HG03103 (cell line): ENCODE data around the gene PTGFRN.

Experiments used
- ATAC-seq: cut with Tn5 transposase; IDR thresholded peaks from one replicate; pipeline ENCODE4 v1.9.1; 2021; ENCODE audit warnings: low read depth; ENCODE audit not compliant: unreplicated experiment

The PTGFRN gene

DNA sequence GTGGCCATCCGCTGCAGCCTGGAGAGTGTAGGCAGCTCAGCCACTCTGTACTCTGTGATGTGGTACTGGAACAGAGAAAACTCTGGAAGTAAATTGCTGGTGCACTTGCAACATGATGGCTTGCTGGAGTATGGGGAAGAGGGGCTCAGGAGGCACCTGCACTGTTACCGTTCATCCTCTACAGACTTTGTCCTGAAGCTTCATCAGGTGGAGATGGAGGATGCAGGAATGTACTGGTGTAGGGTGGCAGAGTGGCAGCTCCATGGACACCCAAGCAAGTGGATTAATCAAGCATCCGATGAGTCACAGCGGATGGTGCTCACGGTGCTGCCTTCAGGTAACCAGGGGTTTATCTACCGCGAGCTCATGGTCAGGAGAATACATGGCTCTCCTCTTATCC lies 115.9 kb downstream of the PTGFRN start:
- ATAC-seq: no peak

DNA sequence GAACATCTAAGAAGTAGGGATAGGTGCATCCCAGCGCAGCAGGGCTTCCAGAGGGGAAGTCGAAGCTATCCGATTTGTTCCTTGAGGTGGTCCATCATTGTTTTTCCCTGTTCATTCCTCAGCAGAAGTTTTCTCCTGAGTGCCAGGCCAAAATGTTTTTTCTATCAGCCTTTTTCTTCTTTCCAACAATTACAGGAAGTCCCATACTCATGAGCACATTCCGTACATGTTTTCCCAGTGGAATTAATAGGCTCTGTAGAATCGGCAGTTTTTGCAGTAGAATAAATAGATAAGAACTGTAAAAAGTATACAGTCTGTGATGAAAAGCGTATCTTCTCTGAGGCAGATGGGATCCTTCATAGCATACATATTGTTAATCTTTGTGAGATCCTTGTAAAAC lies 116.6 kb downstream of the PTGFRN start:
- ATAC-seq: no peak

DNA sequence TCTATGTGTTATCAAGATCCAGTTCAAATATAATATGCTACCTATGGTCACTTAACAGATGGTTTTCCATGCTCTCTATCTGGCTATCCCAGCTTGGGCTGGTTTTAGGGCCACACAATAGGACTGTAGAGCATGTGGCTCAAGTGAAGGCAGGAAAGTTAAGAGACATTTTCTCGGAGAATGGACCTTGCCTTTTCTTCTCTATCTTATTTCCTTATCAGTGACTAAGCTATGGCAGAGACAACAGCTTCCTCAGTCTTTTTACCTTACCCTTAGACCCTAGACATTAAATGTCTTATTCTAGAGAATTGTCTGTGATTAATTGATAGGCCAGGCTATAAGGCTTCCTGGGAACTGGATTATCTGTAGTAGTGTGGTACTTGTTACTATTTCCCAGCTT lies 120.0 kb downstream of the PTGFRN start:
- no peak for ATAC-seq

DNA sequence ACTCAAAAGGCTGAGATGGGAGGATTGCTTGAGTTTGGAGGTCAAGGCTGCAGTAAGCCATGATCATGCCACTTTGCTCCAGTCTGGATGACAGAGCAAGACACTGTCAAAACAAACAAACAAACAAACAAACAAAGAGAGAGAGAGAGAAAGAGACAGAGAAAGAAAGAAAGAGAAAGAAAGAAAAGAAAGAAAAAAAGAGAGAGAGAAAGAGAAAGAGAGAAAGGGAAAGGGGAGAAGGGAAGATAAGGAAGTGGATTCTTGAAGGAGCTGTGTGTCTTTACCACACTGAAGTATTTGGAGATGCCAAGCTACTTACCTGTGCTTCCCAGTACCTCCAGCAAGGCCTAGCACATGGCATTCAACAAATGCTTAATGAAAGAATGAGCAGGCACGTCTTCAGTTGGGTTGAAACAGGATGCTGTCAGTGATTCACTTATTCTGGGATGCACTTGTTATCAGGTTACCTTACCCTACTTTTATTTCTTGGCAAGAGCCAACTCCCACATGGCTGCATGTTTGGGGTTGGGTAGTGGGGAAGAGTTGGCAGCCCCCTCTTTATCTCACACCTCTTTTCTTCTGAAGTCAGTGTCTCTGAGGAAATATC lies 120.7 kb downstream of the PTGFRN start:
- ATAC-seq: no peak

DNA sequence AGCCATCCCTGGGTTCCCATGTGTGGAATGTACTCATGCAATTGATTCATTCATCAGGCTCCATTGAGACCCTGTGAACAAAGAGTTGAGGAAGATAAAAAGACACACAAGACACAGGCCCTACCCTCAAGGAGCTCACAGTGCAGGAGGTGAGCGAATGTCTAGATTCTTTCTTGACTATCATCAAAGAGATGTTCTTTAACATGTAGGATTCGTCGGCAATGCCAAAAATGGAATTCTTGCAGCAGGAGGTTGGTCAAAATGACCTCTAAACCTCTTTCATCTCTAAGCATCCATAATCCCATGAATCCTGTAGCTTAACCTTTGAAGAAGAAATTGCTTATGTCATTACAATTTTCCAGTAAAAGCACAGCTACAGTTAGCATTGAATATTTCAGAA lies 122.5 kb downstream of the PTGFRN start:
- no peak for ATAC-seq

DNA sequence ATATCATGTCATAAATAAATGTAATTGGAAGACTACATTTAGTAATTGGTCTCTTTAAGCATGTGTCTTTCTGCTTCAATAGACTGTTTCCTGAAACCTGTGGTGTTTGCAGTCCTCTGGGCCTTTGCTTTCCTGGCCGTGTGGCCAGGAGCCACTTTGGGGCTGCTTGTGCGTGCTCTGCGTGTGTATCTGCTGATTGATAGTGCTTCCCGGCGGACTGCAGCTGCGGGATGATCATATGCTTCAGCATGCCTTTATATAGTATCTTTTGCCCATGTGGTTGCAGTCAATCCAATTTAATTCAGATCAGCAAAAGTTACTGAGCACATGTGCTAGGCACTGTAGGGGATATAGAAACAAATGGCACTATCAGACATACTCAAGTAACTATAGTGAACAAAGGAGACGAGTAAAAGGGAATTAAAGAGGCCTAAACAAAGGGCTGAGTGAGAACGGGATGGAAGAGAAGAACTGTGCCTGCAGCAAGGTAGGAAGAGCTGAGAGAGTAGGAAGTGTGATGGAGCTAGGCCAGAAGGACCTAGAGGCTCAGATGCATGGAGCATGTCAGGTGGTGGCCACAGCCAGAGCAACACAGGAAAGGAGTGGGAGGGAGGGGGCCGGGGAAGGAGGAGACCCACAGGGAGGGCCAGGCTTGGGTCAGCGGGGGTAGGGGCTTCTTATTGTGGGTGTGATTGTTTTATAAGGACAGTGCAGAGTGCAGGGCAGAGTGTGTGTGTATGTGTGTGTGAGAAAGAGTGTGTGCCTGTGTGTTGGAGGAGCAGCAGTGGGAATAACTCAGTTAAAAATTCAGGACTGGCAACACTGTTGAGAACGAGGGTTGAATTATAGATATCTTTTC lies 123.2 kb downstream of the PTGFRN start:
- ATAC-seq: no peak

DNA sequence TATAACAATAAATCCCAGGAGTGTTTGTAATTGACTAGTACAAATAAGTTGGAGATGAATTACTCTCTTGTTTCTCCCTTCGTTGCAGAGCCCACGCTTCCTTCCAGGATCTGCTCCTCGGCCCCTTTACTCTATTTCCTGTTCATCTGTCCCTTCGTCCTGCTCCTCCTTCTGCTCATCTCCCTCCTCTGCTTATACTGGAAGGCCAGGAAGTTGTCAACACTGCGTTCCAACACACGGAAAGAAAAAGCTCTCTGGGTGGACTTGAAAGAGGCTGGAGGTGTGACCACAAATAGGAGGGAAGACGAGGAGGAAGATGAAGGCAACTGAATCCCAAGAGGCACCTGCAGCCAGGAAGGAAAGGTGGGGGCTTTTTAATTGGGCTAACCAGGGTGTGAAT lies 124.1 kb downstream of the PTGFRN start:
- no peak for ATAC-seq

DNA sequence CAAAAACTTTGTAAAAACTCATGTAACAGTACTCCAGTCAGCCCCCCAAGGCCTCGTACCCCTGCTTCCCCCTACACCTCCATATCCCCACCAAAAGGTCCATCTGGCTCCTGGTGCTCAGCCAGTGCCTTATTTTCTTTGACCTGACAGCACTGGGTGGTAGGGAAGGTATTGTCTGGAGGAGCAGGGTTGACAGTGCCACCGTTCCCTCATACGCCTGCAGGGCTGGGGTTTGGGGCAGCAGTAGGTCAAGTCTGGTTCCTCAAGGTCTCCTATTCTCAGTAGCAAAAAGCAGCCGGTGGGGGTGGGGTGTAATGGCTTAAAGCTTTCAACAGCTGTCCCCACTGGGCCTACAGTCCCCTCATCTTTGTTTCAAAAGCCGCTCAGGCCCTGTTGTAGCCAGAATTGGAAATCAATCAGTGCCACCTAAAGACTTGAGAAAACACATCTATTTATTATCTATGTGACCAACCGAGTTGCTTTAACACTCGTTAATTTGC lies 125.1 kb downstream of the PTGFRN start:
- no peak for ATAC-seq

DNA sequence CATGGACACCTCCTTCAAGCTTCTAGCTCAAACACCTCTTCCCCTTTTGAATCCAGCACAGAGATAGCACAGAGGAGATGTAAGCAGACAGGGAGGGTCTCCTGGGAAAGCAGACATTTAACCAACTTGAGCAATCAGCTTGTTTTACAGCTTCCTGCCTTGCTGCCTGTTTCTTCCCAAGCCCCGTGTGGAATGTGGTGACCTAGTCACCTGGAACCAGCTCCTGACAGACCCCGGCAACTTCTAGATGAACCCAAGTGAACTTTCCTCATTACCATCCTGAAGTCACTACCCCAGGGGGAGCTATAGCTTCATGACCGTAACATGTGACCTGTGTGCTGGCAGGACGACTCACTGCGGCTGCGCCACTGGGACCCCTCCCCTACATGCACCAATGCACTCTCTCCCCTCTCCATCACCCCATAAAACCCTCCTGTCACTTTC lies 126.3 kb downstream of the PTGFRN start:
- no peak for ATAC-seq

DNA sequence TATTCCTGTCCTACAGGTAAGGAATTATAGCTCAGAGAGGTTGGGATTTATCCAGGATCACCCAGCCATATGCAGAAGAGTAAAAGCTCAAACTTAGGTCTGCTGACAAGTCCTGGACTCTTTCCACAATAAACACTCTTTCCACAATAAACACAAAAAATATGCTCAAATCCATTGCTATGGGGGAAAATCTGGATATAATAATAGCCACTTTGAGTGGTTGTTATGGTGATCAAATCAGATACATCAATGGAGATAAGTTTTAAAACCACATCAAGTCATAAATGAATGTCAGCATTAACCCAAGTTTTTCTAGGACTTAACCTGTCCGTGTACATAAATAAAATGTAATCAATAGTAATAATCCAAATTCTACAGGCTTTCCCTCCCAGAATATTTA lies 128.1 kb downstream of the PTGFRN start:
- no peak for ATAC-seq

DNA sequence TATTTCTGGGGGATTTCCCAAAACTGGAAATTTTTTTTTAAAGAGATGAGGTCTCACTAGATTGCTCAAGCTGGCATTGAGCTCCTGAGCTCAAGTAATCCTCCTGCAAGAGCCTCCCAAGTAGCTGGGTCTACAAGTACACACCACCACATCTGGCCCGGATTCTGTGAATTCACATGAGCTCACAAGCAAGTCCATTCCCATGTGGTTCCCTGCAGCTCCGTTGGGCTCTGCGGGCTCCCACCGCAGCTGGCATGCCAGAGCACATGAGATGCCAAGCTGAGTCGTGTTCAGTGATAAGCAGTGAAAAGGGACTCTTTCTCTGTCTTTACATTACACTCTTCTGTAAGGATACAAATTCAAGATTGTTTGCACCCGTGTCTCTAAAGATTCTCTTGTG lies 128.5 kb downstream of the PTGFRN start:
- ATAC-seq: no peak
